Measurements from ENCODE around the gene SAMD5. TPM values are rescaled to one million over a fixed set of nuclear protein-coding genes. Genes with fewer than 3 reads are reported as not detected.

SAMD5 gene
- total and polyA plus RNA-seq, 2 experiments from 2014 or later, result not detected

GRCh38 chr6:147528511-147529145, 20.1 kb downstream of the SAMD5 start:
- no peaks in the 10 kb centered on the region for H3F3A ChIP-seq (ENCODE audit: insufficient read depth)
- no peak for TF ChIP-seq EZH2 (IDR thresholded peaks at IDR 0.05; ENCODE audit: insufficient read depth, poor library complexity, severe bottlenecking)
- TF ChIP-seq EZH2phosphoT487 (IDR thresholded peaks at IDR 0.05; ENCODE audit: insufficient read depth, low read depth), result no peak
- H3K4me2 ChIP-seq (ENCODE audit: unreplicated experiment), result no peak overlapping the region
- no peaks in the 10 kb centered on the region for H4K20me1 ChIP-seq (ENCODE audit: insufficient read depth)
- H3K9me3 ChIP-seq (ENCODE audit: low read depth), result no peaks in the 10 kb centered on the region
- H2AFZ ChIP-seq, result no peak overlapping the region
- no peaks in the 10 kb centered on the region for H3K36me3 ChIP-seq (ENCODE audit: low read depth)
- no peaks in the 10 kb centered on the region for H3K79me2 ChIP-seq (ENCODE audit: insufficient read depth)
- H3K9ac ChIP-seq, result no peak overlapping the region
- H3K9me2 ChIP-seq (ENCODE audit: insufficient read depth), result no peaks in the 10 kb centered on the region
- no peak overlapping the region for H3K27ac ChIP-seq
- DNase-seq, result no peak
- no peak overlapping the region for H3K4me3 ChIP-seq
- in situ Hi-C loops (cut with MboI), result no loop called here
- no peaks in the 10 kb centered on the region for H3K4me1 ChIP-seq (ENCODE audit: insufficient read depth)
- H3K27me3 ChIP-seq (replicated peaks; ENCODE audit: insufficient read depth), result 0 out of 2 replicates have a peak, but pooled peaks cover 6% of the 10 kb centered on the region

- H3K4me3 ChIP-seq, result no peak overlapping the region
- no peak for TF ChIP-seq EZH2phosphoT487 (IDR thresholded peaks at IDR 0.05; ENCODE audit: insufficient read depth, low read depth)
- no peak for TF ChIP-seq EZH2 (IDR thresholded peaks at IDR 0.05; ENCODE audit: insufficient read depth, poor library complexity, severe bottlenecking)
- DNase-seq, result no peak
- H3K9me2 ChIP-seq (ENCODE audit: insufficient read depth), result no peaks in the 10 kb centered on the region
- no peak overlapping the region for H3K9ac ChIP-seq
- H3K4me2 ChIP-seq (ENCODE audit: unreplicated experiment), result no peak overlapping the region
- WGBS, 2 experiments (ENCODE audit: low coverage in 1 of 2, low lambda C conversion rate in 2 of 2, missing lambda C conversion rate in 2 of 2), result 54 to 56% methylated on average over 13 of the region's 13 CpGs
- no peaks in the 10 kb centered on the region for H3K9me3 ChIP-seq (ENCODE audit: low read depth)
- H3K27me3 ChIP-seq (replicated peaks; ENCODE audit: insufficient read depth), result no peaks in the 10 kb centered on the region
- in situ Hi-C loops (cut with MboI), result no loop called here
- no peaks in the 10 kb centered on the region for H3K79me2 ChIP-seq (ENCODE audit: insufficient read depth)
- no peaks in the 10 kb centered on the region for H4K20me1 ChIP-seq (ENCODE audit: insufficient read depth)
- H3K4me1 ChIP-seq (ENCODE audit: insufficient read depth), result no peaks in the 10 kb centered on the region
- H2AFZ ChIP-seq, result no peak overlapping the region
- no peaks in the 10 kb centered on the region for H3K36me3 ChIP-seq (ENCODE audit: low read depth)
- no peaks in the 10 kb centered on the region for H3F3A ChIP-seq (ENCODE audit: insufficient read depth)
- H3K27ac ChIP-seq, result no peak overlapping the region
Observed at GRCh38 chr6:147530132-147531060, 21.9 kb downstream of the SAMD5 start.

- DNase-seq, result no peak
- Histone ChIP-seq H3K9me3 (ENCODE audit: low read depth) (no peaks in the 10 kb centered on the region), H3K4me3 (no peak overlapping the region), H4K20me1 (ENCODE audit: insufficient read depth) (no peaks in the 10 kb centered on the region), H3K9ac (no peak overlapping the region), H3K79me2 (ENCODE audit: insufficient read depth) (no peaks in the 10 kb centered on the region), H3K4me1 (ENCODE audit: insufficient read depth) (no peaks in the 10 kb centered on the region), H3K27ac (no peak overlapping the region), H3F3A (ENCODE audit: insufficient read depth) (no peaks in the 10 kb centered on the region), H3K9me2 (ENCODE audit: insufficient read depth) (no peaks in the 10 kb centered on the region), H3K4me2 (ENCODE audit: unreplicated experiment) (no peak overlapping the region), H3K36me3 (ENCODE audit: low read depth) (no peaks in the 10 kb centered on the region), H3K27me3 (replicated peaks; ENCODE audit: insufficient read depth) (no peaks in the 10 kb centered on the region), H2AFZ (no peak overlapping the region)
- in situ Hi-C loops (cut with MboI), result no loop called here
- TF ChIP-seq EZH2 (IDR thresholded peaks at IDR 0.05; ENCODE audit: insufficient read depth, poor library complexity, severe bottlenecking) (no peak), EZH2phosphoT487 (IDR thresholded peaks at IDR 0.05; ENCODE audit: insufficient read depth, low read depth) (no peak)
- 59 to 74% methylated on average over 2 of the region's 2 CpGs for WGBS, 2 experiments (ENCODE audit: low coverage in 1 of 2, low lambda C conversion rate in 2 of 2, missing lambda C conversion rate in 2 of 2)
Observed at GRCh38 chr6:147531321-147531720, 22.8 kb downstream of the SAMD5 start.

GRCh38 chr6:147534116-147534860, 25.8 kb downstream of the SAMD5 start:
- no peaks in the 10 kb centered on the region for H3K79me2 ChIP-seq (ENCODE audit: insufficient read depth)

More at GRCh38 chr6:147534116-147534860, 25.8 kb downstream of the SAMD5 start:
- Histone ChIP-seq H3K27me3 (replicated peaks; ENCODE audit: insufficient read depth) (no peaks in the 10 kb centered on the region), H3F3A (ENCODE audit: insufficient read depth) (no peaks in the 10 kb centered on the region), H2AFZ (no peak overlapping the region), H3K9ac (no peak overlapping the region), H3K36me3 (ENCODE audit: low read depth) (no peaks in the 10 kb centered on the region), H3K4me3 (no peak overlapping the region), H3K4me1 (ENCODE audit: insufficient read depth) (no peaks in the 10 kb centered on the region), H3K9me2 (ENCODE audit: insufficient read depth) (no peaks in the 10 kb centered on the region), H4K20me1 (ENCODE audit: insufficient read depth) (no peaks in the 10 kb centered on the region), H3K27ac (no peak overlapping the region), H3K9me3 (ENCODE audit: low read depth) (no peaks in the 10 kb centered on the region), H3K4me2 (ENCODE audit: unreplicated experiment) (no peak overlapping the region)
- no peak for DNase-seq
- WGBS, 2 experiments (ENCODE audit: low coverage in 1 of 2, low lambda C conversion rate in 2 of 2, missing lambda C conversion rate in 2 of 2), result 47 to 48% methylated on average over 13 of the region's 13 CpGs
- no peak for TF ChIP-seq EZH2 (IDR thresholded peaks at IDR 0.05; ENCODE audit: insufficient read depth, poor library complexity, severe bottlenecking)
- TF ChIP-seq EZH2phosphoT487 (IDR thresholded peaks at IDR 0.05; ENCODE audit: insufficient read depth, low read depth), result no peak
- in situ Hi-C loops (cut with MboI), result no loop called here
